Calu3 (cell line): Measurements from ENCODE around the gene SLC36A3. TPM values are rescaled to one million over a fixed set of nuclear protein-coding genes. Genes with fewer than 3 reads are reported as not detected.

Experiments used
- BruUV-seq: library from RNA; stranded (reverse); fragments of 400-500 nt; replicated peaks from 2 replicates; lab custom pipeline; 2021; lab: Mats Ljungman, UMichigan
- CTCF ChIA-PET: fragments of 300-600 bp; sonication (Branson Sonifier 250); formaldehyde crosslinking; loops from one replicate; lab custom pipeline; 2022; ENCODE audit warnings: antibody characterized with exemption; lab: Charles Lee
- DNase-seq: peaks from one replicate; pipeline ENCODE4 v3.0.0; 2022
- H3K27ac Mint-ChIP-seq: one replicate; pipeline ENCODE4 v1.8.0; 2022; ENCODE audit warnings: mixed read lengths; ENCODE audit not compliant: unreplicated experiment
- H3K27me3 Mint-ChIP-seq: one replicate; pipeline ENCODE4 v1.8.0; 2022; ENCODE audit warnings: mixed read lengths; ENCODE audit not compliant: unreplicated experiment
- H3K36me3 Mint-ChIP-seq: one replicate; pipeline ENCODE4 v1.8.0; 2022; ENCODE audit warnings: mild to moderate bottlenecking, moderate library complexity, mixed read lengths; ENCODE audit not compliant: insufficient read depth, unreplicated experiment
- H3K4me1 Mint-ChIP-seq: one replicate; pipeline ENCODE4 v1.8.0; 2022; ENCODE audit warnings: mild to moderate bottlenecking, low read depth, mixed read lengths; ENCODE audit not compliant: unreplicated experiment
- H3K4me3 Mint-ChIP-seq: one replicate; pipeline ENCODE4 v1.8.0; 2022; ENCODE audit warnings: mild to moderate bottlenecking, low read depth, moderate library complexity, mixed read lengths; ENCODE audit not compliant: unreplicated experiment
- H3K9me3 Mint-ChIP-seq: one replicate; pipeline ENCODE4 v1.8.0; 2022; ENCODE audit warnings: low read depth, mixed read lengths; ENCODE audit not compliant: unreplicated experiment
- CTCF ChIP-seq: fragments of 200-600 bp; IDR thresholded peaks from one replicate; pipeline ENCODE4 v1.8.0; 2022; ENCODE audit warnings: antibody characterized with exemption; ENCODE audit not compliant: unreplicated experiment
- intact Hi-C: fragments of 100-400 bp; cut with micrococcal nuclease; formaldehyde crosslinking; loops from one replicate; pipeline ENCODE4 v1.10.0; 2022; ENCODE audit not compliant: unreplicated experiment
- total RNA-seq: library from RNA; stranded (reverse); gene quantifications from 2 replicates; pipeline ENCODE4 v1.2.3, GENCODE V29; 2022

Gene SLC36A3
- total RNA-seq, 1 experiment from 2014 or later, result not detected

DNA sequence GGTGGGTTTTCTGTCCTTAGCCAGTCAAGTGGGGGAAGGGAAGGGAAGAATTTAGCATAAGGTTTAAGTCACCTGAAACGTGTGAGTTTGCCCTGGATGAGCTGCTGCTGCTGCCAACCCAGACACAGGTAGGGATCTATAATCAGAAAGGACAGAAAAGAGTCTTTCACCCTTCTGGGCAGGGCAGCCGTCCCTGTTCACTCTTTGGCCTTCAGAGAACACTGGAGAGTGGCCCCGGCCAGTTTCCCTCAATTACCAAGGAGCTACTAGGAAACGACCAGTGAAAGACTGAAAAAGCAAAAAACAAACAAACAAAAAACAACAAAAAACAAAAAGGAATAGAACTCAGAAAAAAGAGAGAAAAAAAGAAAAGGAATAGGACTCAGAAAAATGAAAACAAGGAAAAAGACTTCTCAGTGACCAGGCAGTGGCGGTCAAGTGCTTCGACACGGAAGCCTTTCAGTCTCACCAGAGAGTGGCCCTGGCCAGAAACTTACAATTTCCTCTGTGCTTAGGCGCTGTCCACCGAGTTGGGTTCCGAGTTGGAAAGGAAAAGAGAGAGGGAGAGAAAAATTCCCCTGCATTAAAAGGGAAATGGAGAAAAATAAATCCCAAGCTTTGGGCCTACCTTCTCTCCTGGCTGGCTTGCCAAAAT, 53.1 kb downstream of the SLC36A3 start:
- Mint-ChIP-seq H3K4me3 (no peak overlapping the region), H3K27ac (no peak overlapping the region), H3K27me3 (peaks cover 41% of the 10 kb centered on the region), H3K36me3 (peaks cover 23% of the 10 kb centered on the region), H3K4me1 (peaks cover 11% of the 10 kb centered on the region), H3K9me3 (no peaks in the 10 kb centered on the region)
- CTCF ChIA-PET, result no interaction called here
- no TSS peak for BruUV-seq
- intact Hi-C loops, result no loop called here
- DNase-seq, result no peak
- no peak for TF ChIP-seq CTCF

DNA sequence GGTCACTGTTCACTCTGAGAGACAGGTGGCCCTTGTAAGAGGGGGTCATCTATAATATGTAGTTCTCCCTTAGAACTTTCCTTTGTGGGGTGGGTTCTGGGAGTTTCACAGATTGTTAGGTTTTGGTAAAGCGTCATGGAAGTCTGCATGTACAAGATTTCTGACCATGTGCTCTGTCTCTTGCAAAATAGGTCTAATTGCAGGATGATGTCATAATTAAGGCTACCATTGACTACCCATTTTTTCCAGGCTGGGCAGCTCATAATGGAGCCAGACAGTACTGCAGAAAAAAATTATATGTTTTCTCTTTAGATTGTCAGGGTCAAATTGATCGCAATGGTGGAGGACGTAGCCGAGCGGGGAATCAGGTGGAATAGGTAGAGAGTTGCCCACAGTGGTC, 54.3 kb downstream of the SLC36A3 start:
- no peak for TF ChIP-seq CTCF
- H3K36me3 Mint-ChIP-seq, result peaks cover 23% of the 10 kb centered on the region
- peaks cover 41% of the 10 kb centered on the region for H3K27me3 Mint-ChIP-seq
- no peak for DNase-seq
- CTCF ChIA-PET, result no interaction called here
- intact Hi-C loops, result no loop called here
- H3K4me1 Mint-ChIP-seq, result peaks cover 11% of the 10 kb centered on the region
- H3K27ac Mint-ChIP-seq, result no peak overlapping the region
- H3K9me3 Mint-ChIP-seq, result no peaks in the 10 kb centered on the region
- no peak overlapping the region for H3K4me3 Mint-ChIP-seq
- no TSS peak for BruUV-seq

GRCh38 chr5:151248651-151249050, 54.9 kb downstream of the SLC36A3 start:
- CTCF ChIA-PET, result no interaction called here
- no TSS peak for BruUV-seq
- H3K27ac Mint-ChIP-seq, result no peak overlapping the region

DNA sequence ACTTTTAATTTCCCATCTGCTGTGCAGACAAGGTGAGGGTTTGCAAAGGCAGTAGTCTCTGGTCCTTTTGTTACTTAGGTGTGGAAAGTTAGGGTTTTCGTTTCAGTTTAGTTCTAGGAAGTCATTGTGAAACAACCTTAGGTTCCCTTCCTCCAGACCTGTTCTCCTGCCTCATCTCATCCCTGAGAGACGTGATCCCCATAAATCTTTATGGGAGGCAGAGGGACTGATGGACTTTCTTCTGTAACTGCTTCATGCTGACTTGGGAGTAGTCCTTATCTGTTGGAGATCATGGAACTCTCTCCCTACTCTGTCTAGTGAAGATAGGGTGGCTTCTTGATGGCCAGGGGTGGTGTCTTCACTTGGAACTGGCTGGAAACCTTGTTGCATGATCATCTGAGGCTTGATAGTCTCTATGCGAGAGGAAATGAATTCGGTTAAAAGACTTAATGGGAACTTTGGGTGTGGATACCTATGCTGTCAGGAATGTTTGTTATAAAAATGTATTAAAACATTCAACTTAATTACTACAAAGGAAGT, 57.8 kb downstream of the SLC36A3 start:
- no peak for DNase-seq
- CTCF ChIA-PET, result no interaction called here
- BruUV-seq, result no TSS peak
- H3K27ac Mint-ChIP-seq, result no peak overlapping the region
- no peak for TF ChIP-seq CTCF
- H3K4me1 Mint-ChIP-seq, result peaks cover 10% of the 10 kb centered on the region
- H3K27me3 Mint-ChIP-seq, result peaks cover 41% of the 10 kb centered on the region
- H3K36me3 Mint-ChIP-seq, result no peaks in the 10 kb centered on the region
- H3K4me3 Mint-ChIP-seq, result no peak overlapping the region
- H3K9me3 Mint-ChIP-seq, result no peaks in the 10 kb centered on the region
- intact Hi-C loops, result no loop called here

More at GRCh38 chr5:151248651-151249050, 54.9 kb downstream of the SLC36A3 start:
- peaks cover 5% of the 10 kb centered on the region for H3K4me1 Mint-ChIP-seq
- intact Hi-C loops, result no loop called here
- H3K27me3 Mint-ChIP-seq, result peaks cover 41% of the 10 kb centered on the region
- no peak overlapping the region for H3K4me3 Mint-ChIP-seq
- DNase-seq, result no peak
- TF ChIP-seq CTCF, result no peak
- peaks cover 18% of the 10 kb centered on the region for H3K36me3 Mint-ChIP-seq
- no peaks in the 10 kb centered on the region for H3K9me3 Mint-ChIP-seq
